Tibial nerve (tissue), 4 donors: Measurements from ENCODE around the gene NACA2.

Source experiments
- EP300 ChIP-seq, 2 donors: sonication (generic); formaldehyde crosslinking; IDR thresholded peaks; one replicate each; pipeline ENCODE4 v1.6.1; 2017; ENCODE audit warnings: antibody characterized with exemption in 2 of 2, mild to moderate bottlenecking in 1 of 2
- POLR2A ChIP-seq, 2 donors: fragments of 450-650 bp; IDR thresholded peaks; one replicate each; pipeline ENCODE4 v1.6.1; 2017; ENCODE audit warnings: antibody characterized with exemption in 2 of 2, mild to moderate bottlenecking in 2 of 2, moderate library complexity in 2 of 2
- TF ChIP-seq, protein P1 (sequence below), 5 experiments: fragments of 200-600 bp in 3 of 5; fragments of 450-650 bp in 2 of 5; sonication (generic) in 3 of 5; IDR thresholded peaks; one replicate each; pipeline ENCODE4 v1.5.1; 2016 to 2019; ENCODE audit warnings: antibody characterized with exemption in 5 of 5, mild to moderate bottlenecking in 3 of 5, moderate library complexity in 2 of 5

DNA sequence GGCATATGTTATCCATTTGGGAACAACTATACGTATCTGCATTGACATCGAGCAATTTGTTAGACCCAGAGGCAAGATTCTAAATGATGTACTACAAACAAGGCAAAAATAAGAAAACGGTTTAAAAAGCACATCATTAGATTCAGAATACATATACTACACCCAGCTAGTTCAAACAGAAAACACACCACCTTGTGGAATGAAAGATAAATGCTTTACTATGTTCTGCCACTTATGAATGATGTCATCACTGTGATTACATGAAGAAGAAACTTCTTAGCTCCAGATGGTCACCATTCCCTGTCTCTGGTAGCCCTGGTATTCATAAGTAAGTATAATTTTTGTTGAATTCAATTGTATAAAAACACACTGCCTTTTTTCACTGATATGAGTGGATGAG lies 7.8 kb downstream of the NACA2 start:
- TF ChIP-seq, protein P1, sequence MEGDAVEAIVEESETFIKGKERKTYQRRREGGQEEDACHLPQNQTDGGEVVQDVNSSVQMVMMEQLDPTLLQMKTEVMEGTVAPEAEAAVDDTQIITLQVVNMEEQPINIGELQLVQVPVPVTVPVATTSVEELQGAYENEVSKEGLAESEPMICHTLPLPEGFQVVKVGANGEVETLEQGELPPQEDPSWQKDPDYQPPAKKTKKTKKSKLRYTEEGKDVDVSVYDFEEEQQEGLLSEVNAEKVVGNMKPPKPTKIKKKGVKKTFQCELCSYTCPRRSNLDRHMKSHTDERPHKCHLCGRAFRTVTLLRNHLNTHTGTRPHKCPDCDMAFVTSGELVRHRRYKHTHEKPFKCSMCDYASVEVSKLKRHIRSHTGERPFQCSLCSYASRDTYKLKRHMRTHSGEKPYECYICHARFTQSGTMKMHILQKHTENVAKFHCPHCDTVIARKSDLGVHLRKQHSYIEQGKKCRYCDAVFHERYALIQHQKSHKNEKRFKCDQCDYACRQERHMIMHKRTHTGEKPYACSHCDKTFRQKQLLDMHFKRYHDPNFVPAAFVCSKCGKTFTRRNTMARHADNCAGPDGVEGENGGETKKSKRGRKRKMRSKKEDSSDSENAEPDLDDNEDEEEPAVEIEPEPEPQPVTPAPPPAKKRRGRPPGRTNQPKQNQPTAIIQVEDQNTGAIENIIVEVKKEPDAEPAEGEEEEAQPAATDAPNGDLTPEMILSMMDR (IDR thresholded peaks at IDR 0.05) = no peak
- TF ChIP-seq POLR2A (IDR thresholded peaks at IDR 0.05) = no peak
- no peak for TF ChIP-seq EP300 (IDR thresholded peaks at IDR 0.05)
